Lung (tissue), 12 donors: ENCODE data around the gene GRM5. TPM values are rescaled to one million over a fixed set of nuclear protein-coding genes. Genes with fewer than 3 reads are reported as not detected.

Source experiments
- ATAC-seq: fragments of 200-7000 bp; cut with Tn5 transposase; one replicate; pipeline ENCODE4 v1.9.1; 2020; ENCODE audit warnings: moderate number of reproducible peaks; ENCODE audit not compliant: insufficient read depth, low FRiP score
- DNase-seq, 3 donors: peaks; one replicate each; pipeline ENCODE4 v3.0.0-alpha.2; 2013 to 2017
- H3K27ac ChIP-seq, 2 donors: one replicate each; pipeline ENCODE4 v1.5.1; 2013; ENCODE audit warnings: mild to moderate bottlenecking in 2 of 2, moderate library complexity in 2 of 2, control low read depth in 1 of 2, inconsistent platforms in 1 of 2, low read depth in 1 of 2, low read length in 1 of 2
- H3K27me3 ChIP-seq, 3 donors: one replicate each; pipeline ENCODE4 v1.5.1; 2013; ENCODE audit warnings: low read length in 2 of 3; ENCODE audit not compliant: control insufficient read depth in 3 of 3, insufficient read depth in 3 of 3
- H3K36me3 ChIP-seq, 4 donors: one replicate each; pipeline ENCODE4 v1.5.1; 2013; ENCODE audit warnings: low read length in 4 of 4, mild to moderate bottlenecking in 1 of 4, moderate library complexity in 1 of 4; ENCODE audit not compliant: control insufficient read depth in 4 of 4, insufficient read depth in 4 of 4
- H3K4me1 ChIP-seq, 5 donors: one replicate each; pipeline ENCODE4 v1.5.1; 2013; ENCODE audit warnings: low read length in 5 of 5, mild to moderate bottlenecking in 2 of 5, moderate library complexity in 1 of 5; ENCODE audit not compliant: control insufficient read depth in 5 of 5, insufficient read depth in 5 of 5
- H3K4me3 ChIP-seq: one replicate; pipeline ENCODE4 v1.5.1; 2013; ENCODE audit warnings: mild to moderate bottlenecking, control low read depth, moderate library complexity
- H3K9ac ChIP-seq, 2 donors: one replicate each; pipeline ENCODE4 v1.5.1; 2013; ENCODE audit warnings: low read length in 2 of 2, control low read depth in 1 of 2; ENCODE audit not compliant: insufficient read depth in 1 of 2
- H3K9me3 ChIP-seq, 4 donors: one replicate each; pipeline ENCODE4 v1.5.1; 2013; ENCODE audit warnings: low read length in 3 of 4, mild to moderate bottlenecking in 1 of 4, moderate library complexity in 1 of 4; ENCODE audit not compliant: control insufficient read depth in 4 of 4, insufficient read depth in 3 of 4
- CTCF ChIP-seq: IDR thresholded peaks from 2 replicates; pipeline ENCODE4 v1.5.1; 2012; ENCODE audit warnings: mild to moderate bottlenecking; ENCODE audit errors: control extremely low read depth, extremely low read depth
- WGBS, 2 donors: extraction: QIAGEN DNeasy Blood & Tissue Kit; methylation state at CpG; one replicate each; pipeline ENCODE4 v1.1.7; 2013; 5-methylcytosine and 5-hydroxymethylcytosine counted together
- polyA plus RNA-seq, 2 donors: library from polyadenylated mRNA; stranded (reverse); fragments of 200-250 nt; gene quantifications; one replicate each; pipeline ENCODE4 v1.2.1, GENCODE V29; 2013
- total RNA-seq, 2 donors: library from RNA; depleted of rRNA in 1 of 2; stranded (reverse); fragments of >200 nt in 1 of 2; gene quantifications; one replicate each; pipeline ENCODE4 v1.2.1, GENCODE V29; 2014 to 2021
- donor health status: control.
- donor health status: control.
- donor health status: Bipolar disorder and iron deficiency.
- donor health status: healthy.
- donor health status: DM: yes; HTN: yes; CAD: no.

GRM5 gene
- total and polyA plus RNA-seq, 4 donors = 0.02 to 1.2 (median 0.35) TPM

- H3K36me3 ChIP-seq = no peaks in the 10 kb centered on the region
- TF ChIP-seq CTCF = no peak
- 38 to 52% methylated on average over 3 of the region's 3 CpGs for WGBS, 2 donors
- H3K4me1 ChIP-seq = peaks cover 0 to 28% (median 0%) of the 10 kb centered on the region in 5 donors
- H3K4me3 ChIP-seq = no peak overlapping the region
- H3K9me3 ChIP-seq = no peaks in the 10 kb centered on the region
- ATAC-seq (no peak), DNase-seq (peak; percentile 15 to 52 (median 39))
- H3K27me3 ChIP-seq = no peaks in the 10 kb centered on the region
- no peak overlapping the region for H3K9ac ChIP-seq
- no peak overlapping the region for H3K27ac ChIP-seq
Measured at GRCh38 chr11:88655196-88655595, 410.6 kb downstream of the GRM5 start.

GRCh38 chr11:88651556-88651955, 414.2 kb downstream of the GRM5 start:
- ATAC-seq (no peak), DNase-seq (peak in 1 of 3 donors; percentile 5)
- no peak for TF ChIP-seq CTCF
- WGBS, 2 donors = 54 to 74% methylated on average over 2 of the region's 2 CpGs
- no peaks in the 10 kb centered on the region for H3K27me3 ChIP-seq
- no peaks in the 10 kb centered on the region for H3K9me3 ChIP-seq
- peaks cover 0 to 16% (median 0%) of the 10 kb centered on the region in 5 donors for H3K4me1 ChIP-seq
- H3K4me3 ChIP-seq = no peak overlapping the region
- H3K36me3 ChIP-seq = no peaks in the 10 kb centered on the region
- H3K9ac ChIP-seq = no peak overlapping the region
- no peak overlapping the region for H3K27ac ChIP-seq

- Histone ChIP-seq H3K9me3 (peaks cover 0 to 2% (median 0%) of the 10 kb centered on the region in 4 donors), H3K27me3 (no peaks in the 10 kb centered on the region), H3K4me3 (no peak overlapping the region), H3K9ac (no peak overlapping the region), H3K4me1 (no peaks in the 10 kb centered on the region), H3K27ac (no peak overlapping the region), H3K36me3 (no peaks in the 10 kb centered on the region)
- DNase-seq (no peak), ATAC-seq (no peak)
- no peak for TF ChIP-seq CTCF
Measured at GRCh38 chr11:88644724-88645123, 421.1 kb downstream of the GRM5 start.

GRCh38 chr11:88632163-88632562, 433.6 kb downstream of the GRM5 start:
- Histone ChIP-seq H3K4me3 (no peak overlapping the region), H3K4me1 (no peaks in the 10 kb centered on the region), H3K9ac (no peak overlapping the region), H3K36me3 (no peaks in the 10 kb centered on the region), H3K9me3 (no peaks in the 10 kb centered on the region), H3K27me3 (no peaks in the 10 kb centered on the region), H3K27ac (no peak overlapping the region)
- no peak for TF ChIP-seq CTCF
- DNase-seq (no peak), ATAC-seq (no peak)
- WGBS, 2 donors = 69 to 79% methylated on average over 4 of the region's 4 CpGs
